H9 (cell line): ENCODE data around the gene RPL26. TPM values are rescaled to one million over a fixed set of nuclear protein-coding genes. Genes with fewer than 3 reads are reported as not detected.

Experiments used
- DNase-seq: peaks from one replicate; pipeline ENCODE4 v3.0.0-alpha.2; 2017
- H2AFZ ChIP-seq: one replicate; pipeline ENCODE4 v1.6.1; 2013; ENCODE audit warnings: mild to moderate bottlenecking, low read length, control low read depth, moderate library complexity
- H2AK5ac ChIP-seq: 2 replicates; pipeline ENCODE4 v1.6.1; 2013; ENCODE audit warnings: low read length, control low read depth, mixed read lengths; ENCODE audit not compliant: insufficient read length
- H2BK120ac ChIP-seq: one replicate; pipeline ENCODE4 v1.6.1; 2013; ENCODE audit warnings: low read depth, mild to moderate bottlenecking, low read length, control low read depth, inconsistent platforms; ENCODE audit not compliant: poor library complexity, severe bottlenecking
- H2BK12ac ChIP-seq: 2 replicates; pipeline ENCODE4 v1.6.1; 2013; ENCODE audit warnings: low read length, control low read depth, mixed read lengths, low read depth; ENCODE audit not compliant: insufficient read length
- H2BK15ac ChIP-seq: 2 replicates; pipeline ENCODE4 v1.6.1; 2013; ENCODE audit warnings: low read depth, low read length, control low read depth
- H2BK20ac ChIP-seq: one replicate; pipeline ENCODE4 v1.6.1; 2013; ENCODE audit warnings: low read depth, mild to moderate bottlenecking, low read length, control low read depth, inconsistent platforms; ENCODE audit not compliant: poor library complexity, severe bottlenecking
- H2BK5ac ChIP-seq: 2 replicates; pipeline ENCODE4 v1.6.1; 2013; ENCODE audit warnings: low read length, control low read depth, mixed read lengths; ENCODE audit not compliant: insufficient read length
- H3K14ac ChIP-seq: 2 replicates; pipeline ENCODE4 v1.6.1; 2013; ENCODE audit warnings: low read length, control low read depth; ENCODE audit not compliant: insufficient read depth
- H3K18ac ChIP-seq: 2 replicates; pipeline ENCODE4 v1.6.1; 2013; ENCODE audit warnings: low read depth, mild to moderate bottlenecking, mixed read lengths, low read length, control low read depth; ENCODE audit not compliant: insufficient read length
- H3K23ac ChIP-seq: 2 replicates; pipeline ENCODE4 v1.6.1; 2013; ENCODE audit warnings: low read length, control low read depth, mixed read lengths, low read depth; ENCODE audit not compliant: insufficient read length
- H3K23me2 ChIP-seq: 2 replicates; pipeline ENCODE4 v1.6.1; 2013; ENCODE audit warnings: low read depth, mild to moderate bottlenecking, mixed read lengths, low read length, control low read depth; ENCODE audit not compliant: insufficient read length, poor library complexity, severe bottlenecking
- H3K27ac ChIP-seq: 2 replicates; pipeline ENCODE4 v1.5.1; 2013; ENCODE audit warnings: low read length, control low read depth, mixed read lengths, low read depth; ENCODE audit not compliant: insufficient read length
- H3K27me3 ChIP-seq: 2 replicates; pipeline ENCODE4 v1.6.1; 2013; ENCODE audit warnings: low read length, control low read depth, inconsistent platforms; ENCODE audit not compliant: insufficient read depth
- H3K4ac ChIP-seq: 2 replicates; pipeline ENCODE4 v1.6.1; 2013; ENCODE audit warnings: low read depth, mild to moderate bottlenecking, control low read depth, inconsistent platforms, low read length, moderate library complexity
- H3K4me1 ChIP-seq: 2 replicates; pipeline ENCODE4 v1.6.1; 2013; ENCODE audit warnings: low read length, control low read depth, inconsistent platforms; ENCODE audit not compliant: insufficient read depth
- H3K4me2 ChIP-seq: 2 replicates; pipeline ENCODE4 v1.6.1; 2013; ENCODE audit warnings: low read length, control low read depth, mixed read lengths; ENCODE audit not compliant: insufficient read length, insufficient read depth
- H3K56ac ChIP-seq: 2 replicates; pipeline ENCODE4 v1.6.1; 2013; ENCODE audit warnings: low read depth, mild to moderate bottlenecking, mixed read lengths, low read length, control low read depth; ENCODE audit not compliant: insufficient read length
- H3K79me1 ChIP-seq: 2 replicates; pipeline ENCODE4 v1.6.1; 2013; ENCODE audit warnings: low read depth, mild to moderate bottlenecking, moderate library complexity, low read length, control low read depth, inconsistent platforms; ENCODE audit not compliant: insufficient read depth, poor library complexity, severe bottlenecking
- H3K79me2 ChIP-seq: 2 replicates; pipeline ENCODE4 v1.6.1; 2013; ENCODE audit warnings: low read length, control low read depth, inconsistent platforms; ENCODE audit not compliant: insufficient read depth
- H3K9ac ChIP-seq: 2 replicates; pipeline ENCODE4 v1.6.1; 2013; ENCODE audit warnings: low read length, control low read depth, mixed read lengths; ENCODE audit not compliant: insufficient read length; ENCODE audit errors: extremely low read depth
- H3K9me3 ChIP-seq: one replicate; pipeline ENCODE4 v1.6.1; 2013; ENCODE audit warnings: low read depth, low read length, inconsistent platforms; ENCODE audit not compliant: control insufficient read depth
- H3T11ph ChIP-seq: one replicate; pipeline ENCODE4 v1.6.1; 2013; ENCODE audit warnings: mild to moderate bottlenecking, low read length, control low read depth, inconsistent platforms
- H4K20me1 ChIP-seq: one replicate; pipeline ENCODE4 v1.6.1; 2013; ENCODE audit not compliant: control insufficient read depth, insufficient read length, insufficient read depth
- H4K5ac ChIP-seq: 2 replicates; pipeline ENCODE4 v1.6.1; 2013; ENCODE audit warnings: low read depth, mild to moderate bottlenecking, mixed read lengths, low read length, control low read depth; ENCODE audit not compliant: insufficient read length
- H4K8ac ChIP-seq: replicated peaks from 2 replicates; pipeline ENCODE4 v1.6.1; 2013; ENCODE audit warnings: low read length, control low read depth, mixed read lengths, low read depth; ENCODE audit not compliant: insufficient read length
- H4K91ac ChIP-seq: 2 replicates; pipeline ENCODE4 v1.6.1; 2013; ENCODE audit warnings: low read depth, mild to moderate bottlenecking, moderate library complexity, mixed read lengths, low read length, control low read depth; ENCODE audit not compliant: insufficient read length
- H3K27ac Mint-ChIP-seq, 3 experiments: 2 replicates in 2 of 3; 3 replicates in 1 of 3; pipeline ENCODE4 v1.8.0; 2020 to 2021; ENCODE audit warnings: mixed read lengths in 3 of 3, mild to moderate bottlenecking in 1 of 3, moderate library complexity in 1 of 3
- H3K27me3 Mint-ChIP-seq: 2 replicates; pipeline ENCODE4 v1.8.0; 2021; ENCODE audit warnings: low read depth, mild to moderate bottlenecking, moderate library complexity, mixed read lengths
- H3K36me3 Mint-ChIP-seq, 3 experiments: 2 replicates in 2 of 3; 3 replicates in 1 of 3; pipeline ENCODE4 v1.8.0; 2020 to 2021; ENCODE audit warnings: low read depth in 3 of 3, mixed read lengths in 3 of 3; ENCODE audit not compliant: insufficient read depth in 1 of 3
- H3K4me1 Mint-ChIP-seq, 2 experiments: 2 replicates each; pipeline ENCODE4 v1.8.0; 2020; ENCODE audit warnings: mixed read lengths in 2 of 2
- H3K4me3 Mint-ChIP-seq, 2 experiments: 2 replicates in 1 of 2; 3 replicates in 1 of 2; pipeline ENCODE4 v1.8.0; 2020 to 2021; ENCODE audit warnings: mild to moderate bottlenecking in 2 of 2, mixed read lengths in 2 of 2, moderate library complexity in 1 of 2
- H3K9me3 Mint-ChIP-seq, 2 experiments: 2 replicates in 1 of 2; 3 replicates in 1 of 2; pipeline ENCODE4 v1.8.0; 2020; ENCODE audit warnings: mild to moderate bottlenecking in 2 of 2, mixed read lengths in 2 of 2, moderate library complexity in 1 of 2
- CTCF ChIP-seq: fragments of 200-600 bp; sonication (generic); conservative IDR thresholded peaks from 3 replicates; pipeline ENCODE4 v1.8.0; 2021; ENCODE audit warnings: antibody characterized with exemption, mild to moderate bottlenecking
- WGBS: extraction: QIAGEN DNeasy Blood & Tissue Kit; methylation state at CpG from one replicate; pipeline ENCODE4 v1.1.7; 2013; ENCODE audit warnings: missing lambda C conversion rate, low lambda C conversion rate, mixed read lengths; ENCODE audit not compliant: insufficient read length; ENCODE audit errors: extremely low coverage; 5-methylcytosine and 5-hydroxymethylcytosine counted together
- total RNA-seq: library from RNA; stranded (reverse); gene quantifications from 2 replicates; pipeline ENCODE4 v1.2.1, GENCODE V29; 2021

Gene RPL26
- total RNA-seq, 1 experiment from 2014 or later = 2,434 TPM

- H2BK120ac ChIP-seq = no peak overlapping the region
- DNase-seq = no peak
- H3K23me2 ChIP-seq = no peaks in the 10 kb centered on the region
- Mint-ChIP-seq H3K4me1 (no peaks in the 10 kb centered on the region), H3K27ac (no peak overlapping the region), H3K9me3 (no peaks in the 10 kb centered on the region), H3K27me3 (peaks cover 15% of the 10 kb centered on the region), H3K4me3 (no peak overlapping the region), H3K36me3 (no peaks in the 10 kb centered on the region)
- H3K4me2 ChIP-seq = no peak overlapping the region
- no peaks in the 10 kb centered on the region for H3K27me3 ChIP-seq
- no peak overlapping the region for H2BK12ac ChIP-seq
- H3K9ac ChIP-seq = no peak overlapping the region
- H4K91ac ChIP-seq = no peak overlapping the region
- no peak overlapping the region for H2AK5ac ChIP-seq
- no peak overlapping the region for H2BK15ac ChIP-seq
- H3T11ph ChIP-seq = no peak overlapping the region
- H4K20me1 ChIP-seq = no peaks in the 10 kb centered on the region
- H3K27ac ChIP-seq = no peak overlapping the region
- H3K56ac ChIP-seq = no peak overlapping the region
- WGBS = no CpG with 5 or more reads among the region's 1 CpG
- H2BK20ac ChIP-seq = no peak overlapping the region
- no peaks in the 10 kb centered on the region for H3K9me3 ChIP-seq
- H2AFZ ChIP-seq = no peak overlapping the region
- H3K4ac ChIP-seq = no peak overlapping the region
- H4K8ac ChIP-seq = no peak overlapping the region
- H3K79me2 ChIP-seq = no peaks in the 10 kb centered on the region
- no peak overlapping the region for H4K5ac ChIP-seq
- H3K18ac ChIP-seq = no peak overlapping the region
- no peak overlapping the region for H3K23ac ChIP-seq
- TF ChIP-seq CTCF = no peak
- H2BK5ac ChIP-seq = no peak overlapping the region
- no peaks in the 10 kb centered on the region for H3K4me1 ChIP-seq
- H3K14ac ChIP-seq = no peak overlapping the region
- no peaks in the 10 kb centered on the region for H3K79me1 ChIP-seq
Observed at GRCh38 chr17:8418471-8418870, 35.5 kb upstream of the RPL26 start.
